ENCODE results near the gene SORL1. TPM values are rescaled to one million over a fixed set of nuclear protein-coding genes. Genes with fewer than 3 reads are reported as not detected.
"Not testable (repeated sequence)": the region's sequence is repeated elsewhere in the genome, so short reads cannot be mapped to it uniquely, and the experiment has no call there.

SORL1 gene
- total RNA-seq, 1 experiment from 2014 or later: 4.5 TPM

DNA sequence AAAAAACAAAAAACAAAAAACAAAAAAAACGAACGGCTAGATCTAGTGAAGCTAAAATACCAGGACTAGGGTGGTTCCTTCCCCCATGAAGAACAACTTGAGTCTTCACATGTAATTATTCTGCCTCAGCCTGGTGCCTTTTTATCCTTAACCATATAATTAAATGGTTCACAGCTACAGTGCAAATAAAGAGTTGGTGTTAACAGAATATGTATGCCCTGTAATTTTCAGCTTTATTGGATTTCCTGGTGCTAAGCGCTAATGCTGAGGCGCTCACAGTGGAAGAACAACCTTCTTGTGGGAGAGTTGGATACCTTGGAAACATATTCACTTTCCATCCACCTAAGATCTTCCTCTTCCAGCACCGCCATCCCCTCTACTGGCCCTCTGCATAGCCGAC, 159.1 kb downstream of the SORL1 start:
- DNase-seq (ENCODE audit: extremely low read depth, low read depth): no peak

DNA sequence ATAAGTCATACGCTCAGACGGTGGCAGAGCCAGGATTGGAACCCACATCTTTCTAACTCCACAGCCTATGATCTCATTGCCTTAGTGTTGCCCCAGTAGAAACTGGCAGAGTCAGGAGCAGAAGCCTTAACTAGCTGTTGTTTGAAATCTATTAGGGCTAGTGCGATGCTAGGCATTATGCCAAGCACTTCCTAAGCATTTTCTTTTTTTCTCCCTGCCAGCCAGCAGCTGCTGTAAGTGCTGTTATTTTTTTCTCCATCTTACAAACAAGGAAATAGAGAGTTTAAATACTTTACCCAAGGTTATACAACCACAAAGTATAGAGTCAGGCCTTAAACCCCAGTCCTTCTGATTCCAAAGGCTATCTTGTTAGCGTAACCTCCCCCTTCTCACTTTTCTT, 161.6 kb downstream of the SORL1 start:
- no peak for DNase-seq (ENCODE audit: extremely low read depth, low read depth)

DNA sequence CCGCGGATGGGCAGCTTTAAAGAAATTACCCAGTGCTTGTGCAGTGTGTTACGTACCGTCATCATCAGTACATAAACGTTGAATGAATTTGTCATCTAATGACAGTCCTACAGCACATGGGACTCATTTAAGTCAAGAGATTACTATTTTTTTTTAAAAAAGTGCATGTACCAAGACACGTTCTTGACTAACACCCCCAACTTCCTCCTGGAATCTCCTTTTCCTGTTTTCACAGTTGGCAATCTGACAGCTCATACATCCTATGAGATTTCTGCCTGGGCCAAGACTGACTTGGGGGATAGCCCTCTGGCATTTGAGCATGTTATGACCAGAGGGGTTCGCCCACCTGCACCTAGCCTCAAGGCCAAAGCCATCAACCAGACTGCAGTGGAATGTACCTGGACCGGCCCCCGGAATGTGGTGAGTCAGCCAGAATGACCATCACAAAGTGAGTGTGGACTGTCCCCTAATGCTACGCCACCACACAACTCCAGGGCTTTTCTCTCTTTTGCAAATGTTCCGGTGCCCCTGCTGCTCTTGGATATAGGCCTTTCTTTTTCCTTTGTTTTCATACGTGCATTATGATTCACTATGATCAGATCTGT, 162.6 kb downstream of the SORL1 start:
- DNase-seq (ENCODE audit: extremely low read depth, low read depth): no peak

DNA sequence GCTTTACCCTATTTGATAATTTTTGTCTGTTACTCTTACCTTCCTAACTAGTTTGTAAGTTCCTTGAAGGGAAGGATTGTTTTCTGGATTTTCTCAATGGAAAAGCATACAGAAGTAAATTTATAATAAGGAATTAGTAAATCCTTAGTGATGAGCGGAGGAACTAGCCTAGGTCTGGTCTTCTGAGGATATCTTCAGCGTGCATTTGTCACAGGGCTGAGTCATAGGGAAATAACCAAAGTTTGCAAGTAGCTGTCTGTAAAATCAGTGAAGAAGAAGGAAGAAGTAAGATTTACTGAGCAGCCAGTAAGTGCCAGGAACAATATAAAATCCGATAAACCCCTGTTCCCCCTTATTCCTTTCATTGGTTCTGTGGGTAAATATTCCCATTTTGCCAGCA, 163.4 kb downstream of the SORL1 start:
- DNase-seq (ENCODE audit: extremely low read depth, low read depth): no peak

DNA sequence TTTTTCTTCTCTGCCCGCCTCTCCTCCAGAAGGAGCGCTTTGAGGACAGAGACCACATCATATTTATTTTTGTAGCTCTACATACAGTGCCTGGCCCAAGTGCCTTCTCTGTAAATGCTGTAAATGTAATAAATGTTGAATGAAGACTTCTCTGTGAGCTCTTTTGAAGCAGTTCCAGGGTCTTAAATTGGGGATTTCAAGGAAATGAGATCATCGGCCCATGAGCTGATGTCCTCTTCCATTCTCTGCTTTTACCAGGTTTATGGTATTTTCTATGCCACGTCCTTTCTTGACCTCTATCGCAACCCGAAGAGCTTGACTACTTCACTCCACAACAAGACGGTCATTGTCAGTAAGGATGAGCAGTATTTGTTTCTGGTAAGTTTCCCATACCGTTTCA, 166.4 kb downstream of the SORL1 start:
- DNase-seq (ENCODE audit: extremely low read depth, low read depth): no peak

DNA sequence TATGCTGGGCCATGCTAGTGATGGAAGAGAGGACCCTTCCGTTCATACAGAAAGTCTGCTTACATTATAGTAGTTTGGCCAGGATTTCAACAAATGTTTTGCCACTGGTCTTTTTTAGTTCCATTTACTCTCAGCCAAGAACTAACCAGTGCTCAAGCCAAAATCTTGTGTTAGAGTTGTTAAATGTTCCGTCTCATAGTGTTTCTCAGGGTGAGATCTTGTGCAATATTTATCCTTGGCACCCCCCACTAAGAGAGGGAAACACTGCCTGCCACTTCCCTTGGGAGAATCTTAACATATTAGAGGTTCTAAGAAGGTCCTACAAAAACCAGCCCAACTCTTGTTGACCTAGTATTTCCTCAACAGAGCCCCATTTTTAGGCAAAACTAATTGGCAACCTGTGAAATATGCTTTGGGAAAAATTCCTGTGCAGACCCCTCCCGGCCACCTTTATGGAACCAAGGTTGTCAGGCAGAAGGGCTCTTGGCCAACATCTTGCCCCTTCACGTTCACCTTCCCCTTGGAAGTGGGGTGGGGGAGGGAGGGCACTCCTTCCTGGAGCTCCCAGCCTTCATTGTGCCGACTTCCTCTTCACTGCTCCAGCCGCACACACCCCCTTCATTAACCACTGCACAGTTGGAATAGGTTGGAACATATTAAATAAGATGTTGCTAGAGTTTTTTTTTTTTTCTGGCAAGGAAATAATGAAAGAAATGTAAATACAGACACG, 173.8 kb downstream of the SORL1 start:
- no peak for DNase-seq (ENCODE audit: extremely low read depth, low read depth)

DNA sequence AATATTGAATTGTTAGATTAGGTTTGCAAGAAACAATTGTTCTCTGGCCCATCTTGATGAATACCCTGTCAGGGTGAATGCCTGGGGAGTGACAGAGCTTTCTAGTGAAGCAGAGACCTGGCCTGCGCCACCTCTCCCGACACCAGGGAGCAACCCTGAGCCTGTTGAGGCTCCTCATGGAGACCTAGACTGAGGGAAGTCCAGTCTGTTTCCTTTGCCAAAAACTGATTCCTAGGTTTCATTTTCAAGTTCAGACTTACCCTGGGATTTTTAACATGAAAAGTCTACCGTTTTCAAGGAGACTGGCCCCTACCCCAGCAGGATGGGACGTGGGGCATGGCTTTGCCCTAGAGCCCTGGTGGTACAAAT, 174.4 kb downstream of the SORL1 start:
- DNase-seq (ENCODE audit: extremely low read depth, low read depth): no peak

DNA sequence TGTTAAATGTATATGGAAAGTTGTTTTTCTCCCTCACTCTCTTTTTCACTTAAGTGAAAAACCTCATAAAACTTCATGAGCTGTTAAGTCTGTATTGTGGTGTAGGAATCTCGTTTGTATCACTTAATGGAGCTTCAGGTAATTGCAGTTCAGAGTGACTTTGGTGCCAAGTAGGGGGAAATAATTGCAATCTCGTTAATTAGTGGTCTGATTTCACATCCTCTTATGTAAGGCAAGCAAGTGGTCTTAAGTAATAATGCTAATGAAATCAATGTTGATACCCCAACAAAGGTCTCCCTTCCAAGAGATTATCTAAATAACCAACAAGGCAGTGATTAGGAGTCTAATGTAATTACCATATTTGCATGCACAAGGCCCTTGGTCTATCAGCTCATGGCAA, 174.9 kb downstream of the SORL1 start:
- DNase-seq (ENCODE audit: extremely low read depth, low read depth): no peak

DNA sequence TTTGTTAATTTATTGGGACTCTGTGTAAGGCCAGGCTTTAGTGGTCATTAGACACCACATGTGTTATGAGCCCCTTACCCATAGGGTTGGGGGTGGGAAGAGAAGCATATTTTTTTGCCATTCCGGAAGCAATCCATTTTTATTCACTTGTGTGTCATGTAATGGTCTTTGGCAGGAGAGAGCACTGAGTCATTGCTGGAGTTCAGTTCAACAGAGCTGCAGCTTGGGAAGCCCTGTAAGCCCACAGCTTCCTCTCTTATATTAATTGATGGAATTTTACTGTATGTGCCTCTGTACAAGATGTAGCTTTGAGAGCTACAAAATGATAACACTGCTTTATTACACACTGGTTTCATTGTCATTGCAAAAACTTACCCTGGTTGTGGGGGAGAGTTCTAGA, 177.9 kb downstream of the SORL1 start:
- DNase-seq (ENCODE audit: extremely low read depth, low read depth): no peak

DNA sequence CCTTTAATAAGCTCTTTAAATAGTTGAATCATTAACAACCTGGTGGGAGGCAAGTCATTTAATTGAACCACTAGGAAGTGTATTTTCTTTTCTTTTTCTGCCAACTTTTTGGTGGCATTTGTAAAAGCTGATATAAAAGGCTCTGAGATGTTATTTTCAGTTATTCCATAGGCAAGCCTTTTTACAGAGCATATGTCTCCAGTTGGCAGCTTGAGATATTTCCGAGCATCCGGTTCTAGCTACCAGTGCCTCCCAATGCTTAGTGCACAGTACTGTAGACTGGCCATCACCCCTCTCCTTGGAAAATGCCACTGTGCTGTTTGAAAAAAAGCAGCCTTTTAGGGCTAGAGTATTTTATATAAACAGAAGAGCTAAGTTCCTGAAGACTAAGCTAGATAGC, 179.3 kb downstream of the SORL1 start:
- DNase-seq (ENCODE audit: extremely low read depth, low read depth): no peak

DNA sequence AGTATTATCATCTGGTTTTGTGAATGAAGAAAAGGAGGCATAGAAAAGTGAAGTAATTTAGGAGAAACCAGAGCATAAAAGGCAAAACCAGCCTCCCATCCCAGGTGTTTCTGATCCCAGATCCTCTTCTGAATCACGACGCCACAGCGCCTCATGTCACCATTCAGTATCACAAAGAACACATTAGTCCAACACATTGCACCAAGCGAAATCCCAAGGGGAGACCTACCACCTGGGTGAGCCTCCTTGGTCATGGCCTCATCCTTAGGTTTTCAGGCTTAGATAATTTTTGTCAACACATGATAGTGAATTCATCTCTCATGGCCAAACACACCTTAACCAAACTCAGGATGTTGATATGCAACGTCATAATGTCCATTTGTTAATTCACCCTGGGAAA, 182.2 kb downstream of the SORL1 start:
- DNase-seq (ENCODE audit: extremely low read depth, low read depth): no peak

DNA sequence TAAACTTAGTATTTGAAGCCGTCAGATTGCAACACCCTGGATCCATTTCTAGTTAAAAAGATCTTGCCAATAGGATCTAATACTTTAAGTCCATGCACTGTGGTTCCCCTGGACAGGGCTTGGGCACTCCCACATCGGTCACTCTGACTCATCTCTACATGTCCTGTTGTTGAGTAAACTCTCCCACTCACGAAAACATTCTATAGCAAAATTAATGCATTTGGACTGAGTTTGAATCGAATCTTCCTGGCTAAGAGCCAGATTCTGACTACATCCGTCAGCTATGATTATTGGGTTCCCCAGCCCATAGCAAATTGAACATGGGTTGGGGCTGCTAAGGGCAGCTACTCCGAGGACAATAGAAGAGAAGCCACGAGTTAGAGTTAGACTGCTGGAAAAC, 182.8 kb downstream of the SORL1 start:
- DNase-seq (ENCODE audit: extremely low read depth, low read depth): no peak

DNA sequence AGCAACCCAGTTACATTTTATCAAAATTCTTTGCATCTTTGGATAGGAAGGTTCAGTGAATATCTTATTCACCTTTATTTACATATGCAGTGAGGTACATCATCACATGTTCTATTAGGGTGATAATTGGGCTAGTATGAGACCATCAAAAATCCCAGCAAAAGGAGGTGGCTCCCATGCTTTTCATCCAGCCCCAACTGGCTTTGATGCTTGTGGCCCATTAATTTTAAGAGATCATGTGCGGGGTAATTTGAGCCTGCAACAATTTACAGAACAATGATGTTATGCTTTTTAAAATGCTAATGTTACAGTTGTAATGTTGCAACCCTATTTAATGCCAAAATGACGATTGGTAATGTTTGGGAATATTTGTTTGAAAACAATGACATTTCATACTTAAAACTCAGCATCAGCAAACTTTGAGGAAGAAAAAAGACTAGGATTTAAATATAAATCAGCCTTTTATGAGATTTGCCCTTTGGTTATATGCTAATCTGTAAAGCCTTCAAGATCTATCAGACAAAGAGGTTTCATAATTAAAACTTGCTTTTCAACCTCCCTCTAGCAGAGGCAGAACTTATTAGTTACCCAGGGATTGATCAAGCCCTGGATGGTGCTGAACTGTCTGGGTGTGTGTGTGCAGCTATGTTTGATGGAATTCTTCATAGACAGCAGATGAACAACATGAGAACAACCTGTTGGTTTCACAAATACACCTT, 184.1 kb downstream of the SORL1 start:
- DNase-seq (ENCODE audit: extremely low read depth, low read depth): no peak

DNA sequence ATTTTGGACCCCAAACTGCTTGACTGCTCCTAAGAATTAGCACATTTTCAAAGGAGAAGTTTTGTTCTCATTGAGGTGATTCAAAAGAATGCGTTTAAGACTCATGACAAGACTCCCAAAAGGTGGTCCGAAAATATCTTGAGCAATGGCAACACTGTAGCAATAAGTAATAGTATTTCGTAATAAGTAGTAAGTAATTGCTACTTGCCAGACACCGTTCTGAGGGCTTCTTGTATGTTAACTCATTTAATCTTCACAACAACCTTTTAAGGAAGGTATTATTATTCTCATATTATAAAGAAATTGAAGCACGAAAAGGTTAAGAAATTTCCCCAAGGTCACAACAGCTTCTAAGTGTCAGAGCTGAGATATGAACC, 184.7 kb downstream of the SORL1 start:
- no peak for DNase-seq (ENCODE audit: extremely low read depth, low read depth)

DNA sequence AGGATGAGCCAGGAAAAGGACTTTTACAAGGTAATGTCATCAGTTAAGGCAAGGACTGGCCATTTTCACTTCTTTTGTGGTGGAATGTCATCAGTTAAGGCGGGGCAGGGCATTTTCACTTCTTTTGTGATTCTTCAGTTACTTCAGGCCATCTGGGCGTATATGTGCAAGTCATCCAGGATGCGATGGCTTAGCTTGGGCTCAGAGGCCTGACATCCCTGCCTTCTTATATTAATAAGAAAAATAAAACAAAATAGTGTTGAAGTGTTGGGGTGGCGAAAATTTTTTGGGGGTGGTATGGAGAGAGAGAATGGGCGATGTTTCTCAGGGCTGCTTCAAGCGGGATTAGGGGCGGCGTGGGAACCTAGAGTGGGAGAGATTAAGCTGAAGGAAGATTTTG, 185.5 kb downstream of the SORL1 start:
- DNase-seq (ENCODE audit: extremely low read depth, low read depth): not testable (repeated sequence)

DNA sequence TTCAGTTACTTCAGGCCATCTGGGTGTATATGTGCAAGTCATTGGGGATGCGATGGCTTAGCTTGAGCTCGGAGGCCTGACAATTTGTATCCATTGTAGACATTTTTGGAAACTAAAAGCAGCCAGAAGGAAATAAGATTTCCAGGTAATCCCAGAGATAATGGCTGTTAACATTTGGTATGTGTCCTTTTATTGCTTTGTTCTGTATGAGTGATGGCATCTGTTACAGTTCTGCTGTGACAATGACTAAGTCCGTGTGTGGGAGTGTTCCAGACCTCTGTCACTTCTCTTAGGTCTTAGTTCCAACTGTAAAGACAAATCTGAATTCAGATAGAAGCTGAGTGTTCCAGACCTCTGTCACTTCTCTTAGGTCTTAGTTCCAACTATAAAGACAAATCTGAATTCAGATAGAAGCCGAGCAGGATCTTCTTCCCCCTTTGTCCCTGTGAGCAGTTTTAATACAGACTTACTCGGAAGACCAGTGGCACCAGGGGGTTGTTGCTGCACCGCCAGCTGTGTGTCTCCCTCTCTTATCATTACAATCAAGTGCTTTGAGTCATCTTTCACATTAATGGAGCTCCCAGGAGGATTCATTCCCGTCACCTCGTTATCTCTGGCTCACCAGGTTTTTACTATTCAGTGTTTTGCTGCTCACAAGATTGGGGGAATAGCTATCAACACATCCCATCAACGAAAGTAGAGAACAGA, 191.5 kb downstream of the SORL1 start:
- DNase-seq (ENCODE audit: extremely low read depth, low read depth): no peak

DNA sequence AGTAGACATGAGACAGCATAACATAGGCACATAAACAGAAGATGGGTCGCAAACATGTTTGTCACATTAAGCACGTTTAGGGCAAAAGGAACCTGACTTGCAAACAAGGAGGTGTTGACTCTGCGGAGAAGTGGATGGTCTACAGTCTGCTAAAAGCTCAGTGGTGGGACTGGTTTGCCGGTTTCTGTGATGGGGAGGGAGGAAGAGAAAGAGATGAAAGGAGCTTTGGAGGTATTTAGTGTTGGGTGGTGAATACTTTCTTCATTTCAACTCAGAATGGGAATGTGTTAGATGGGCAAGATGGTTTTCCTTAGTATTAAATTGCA, 192.0 kb downstream of the SORL1 start:
- DNase-seq (ENCODE audit: extremely low read depth, low read depth): no peak

DNA sequence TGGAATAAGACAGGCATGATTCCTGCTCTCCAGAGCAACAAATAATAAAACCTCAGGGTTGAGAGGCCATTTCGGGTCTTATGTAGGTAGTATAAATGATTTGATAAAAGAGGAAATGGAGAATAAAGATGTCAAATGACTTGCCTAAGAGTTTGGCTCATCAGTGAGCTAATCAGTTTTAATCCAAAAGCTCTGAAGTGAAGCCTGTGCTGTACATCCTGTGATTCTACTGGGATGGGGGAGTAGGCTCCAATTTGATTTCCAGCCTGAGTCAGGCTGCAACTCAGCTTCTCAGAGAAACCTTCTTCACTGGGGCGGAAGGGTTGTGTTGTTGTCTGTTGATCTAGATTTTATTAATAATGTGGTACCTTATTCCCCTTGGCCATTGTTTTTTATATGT, 192.9 kb downstream of the SORL1 start:
- no peak for DNase-seq (ENCODE audit: extremely low read depth, low read depth)

DNA sequence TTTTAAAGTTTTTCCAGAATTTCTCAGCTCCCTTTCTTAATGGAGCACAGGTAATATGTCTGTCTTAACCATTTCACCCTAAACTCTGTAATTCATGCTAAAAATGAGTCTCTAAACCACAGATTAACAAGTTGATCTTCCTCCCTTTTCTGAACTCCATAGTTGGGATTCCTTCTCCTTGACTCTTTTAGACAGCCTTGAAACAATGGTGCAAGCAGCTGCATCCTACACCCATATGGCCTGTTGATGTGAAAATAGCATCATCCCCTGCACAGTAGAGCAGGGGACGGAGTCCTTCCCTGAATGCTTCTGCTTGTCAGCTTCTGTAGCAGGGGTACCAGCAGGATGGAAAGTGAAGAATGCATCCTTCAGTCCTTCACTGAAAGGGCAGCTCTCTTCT, 193.5 kb downstream of the SORL1 start:
- DNase-seq (ENCODE audit: extremely low read depth, low read depth): no peak

DNA sequence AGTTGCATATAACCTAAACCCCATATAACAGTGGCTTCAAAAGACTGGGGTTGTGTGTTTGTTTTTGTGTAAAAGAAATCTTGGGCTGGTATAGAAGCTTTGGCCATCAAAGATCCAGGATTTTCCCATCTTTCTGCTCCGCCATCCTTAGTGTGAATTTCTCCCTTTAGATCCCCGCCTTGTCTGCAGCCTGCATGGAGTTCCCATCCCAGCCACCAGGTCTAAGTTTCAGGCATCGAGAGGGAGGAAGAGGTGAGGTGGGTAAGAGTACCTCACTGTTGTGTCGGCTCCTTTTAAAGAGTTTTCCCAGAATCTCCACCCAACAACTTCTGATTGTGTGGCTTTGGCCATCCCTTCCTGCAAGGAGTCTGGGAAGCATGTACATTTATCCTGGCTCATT, 196.2 kb downstream of the SORL1 start:
- no peak for DNase-seq (ENCODE audit: extremely low read depth, low read depth)

DNA sequence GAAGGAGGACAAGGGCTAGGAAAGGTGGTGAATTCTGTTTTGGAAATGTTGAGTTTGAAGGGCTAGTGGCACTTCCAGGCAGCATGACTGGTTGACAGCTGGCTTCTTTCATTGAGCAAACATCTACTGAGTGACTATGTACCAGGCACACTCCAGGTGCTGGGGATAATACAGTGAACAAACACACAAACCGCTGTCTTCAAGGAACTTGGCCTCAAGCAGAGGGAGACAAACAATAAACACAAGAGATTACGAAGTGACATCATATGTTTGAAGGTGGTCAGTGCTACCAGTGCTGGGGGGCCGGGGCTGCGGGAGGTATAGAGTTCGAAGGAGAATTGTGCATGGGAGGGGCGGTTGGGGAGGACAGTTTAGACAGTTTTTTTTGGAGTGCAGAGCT, 197.7 kb downstream of the SORL1 start:
- DNase-seq (ENCODE audit: extremely low read depth, low read depth): no peak
